Fibroblast of skin of left biceps (primary cell): ENCODE results near the gene DISC1.

ENCODE experiments used
- DNase-seq, 2 experiments: peaks; one replicate each; pipeline ENCODE4 v3.0.0-alpha.2; 2013; ENCODE audit warnings: low read depth in 2 of 2

The DISC1 gene

DNA sequence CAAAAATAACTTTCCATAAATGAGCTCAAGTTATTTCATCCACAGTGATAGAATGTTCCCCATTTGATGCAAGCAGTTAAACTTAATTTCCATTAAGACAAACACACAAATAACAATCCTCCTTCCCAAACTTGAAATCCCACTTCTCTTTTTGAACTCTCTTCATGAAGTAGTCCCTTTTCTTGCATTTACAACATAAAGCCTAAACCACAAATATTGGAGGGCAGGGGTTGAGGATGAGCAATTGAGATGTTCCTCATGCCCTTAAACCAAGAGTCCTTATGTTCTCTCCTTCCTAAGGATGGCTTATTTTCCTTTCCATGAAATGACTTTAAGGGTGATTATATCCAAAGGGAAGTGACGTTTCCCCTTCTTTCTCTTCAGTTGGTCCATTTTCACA, 228.8 kb downstream of the DISC1 start:
- no peak for DNase-seq

GRCh38 chr1:231855926-231856325, 229.3 kb downstream of the DISC1 start:
- no peak for DNase-seq

DNA sequence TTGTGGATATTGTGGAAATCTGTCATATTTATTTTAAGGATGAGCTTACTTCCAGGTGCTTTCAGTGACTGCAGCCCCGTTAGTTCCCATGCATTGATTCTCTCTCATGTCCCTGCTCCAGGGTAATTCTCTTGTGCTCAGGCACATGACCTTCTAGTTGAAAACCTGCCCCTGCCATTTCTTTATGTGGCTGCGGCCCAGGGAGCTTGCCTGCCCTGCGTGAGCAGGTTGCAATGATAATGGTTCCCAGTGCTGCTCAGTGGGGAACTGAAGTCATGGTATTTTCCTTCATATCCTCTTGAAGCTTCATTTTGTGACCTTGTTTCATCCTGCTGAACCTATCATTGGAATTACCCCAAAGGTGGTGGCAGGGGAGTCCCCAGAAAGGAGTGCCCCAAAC, 229.8 kb downstream of the DISC1 start:
- no peak for DNase-seq

DNA sequence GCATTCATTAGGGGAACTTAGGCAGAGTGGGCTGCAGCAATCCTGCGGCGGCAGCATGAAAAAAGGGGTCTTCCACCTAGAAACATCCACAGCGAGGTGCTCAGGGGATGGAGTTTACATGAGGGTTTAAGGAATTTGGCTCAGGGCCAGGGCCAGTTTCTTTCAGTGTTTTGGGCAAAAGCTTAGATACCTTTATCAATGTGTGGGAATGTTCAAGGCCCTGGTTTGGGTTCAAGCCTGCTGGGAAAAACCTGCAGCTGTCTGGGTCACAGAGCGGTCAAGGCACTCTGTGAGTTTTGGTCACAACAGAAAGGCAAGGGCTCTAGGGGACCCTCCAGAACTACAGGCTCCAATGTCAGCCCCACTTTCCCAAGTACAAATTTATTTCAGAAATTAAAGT, 230.3 kb downstream of the DISC1 start:
- DNase-seq: no peak

- DNase-seq: no peak
Measured at GRCh38 chr1:231857609-231858135, 231.1 kb downstream of the DISC1 start.

- DNase-seq: no peak
Measured at GRCh38 chr1:231860221-231861088, 233.9 kb downstream of the DISC1 start.

DNA sequence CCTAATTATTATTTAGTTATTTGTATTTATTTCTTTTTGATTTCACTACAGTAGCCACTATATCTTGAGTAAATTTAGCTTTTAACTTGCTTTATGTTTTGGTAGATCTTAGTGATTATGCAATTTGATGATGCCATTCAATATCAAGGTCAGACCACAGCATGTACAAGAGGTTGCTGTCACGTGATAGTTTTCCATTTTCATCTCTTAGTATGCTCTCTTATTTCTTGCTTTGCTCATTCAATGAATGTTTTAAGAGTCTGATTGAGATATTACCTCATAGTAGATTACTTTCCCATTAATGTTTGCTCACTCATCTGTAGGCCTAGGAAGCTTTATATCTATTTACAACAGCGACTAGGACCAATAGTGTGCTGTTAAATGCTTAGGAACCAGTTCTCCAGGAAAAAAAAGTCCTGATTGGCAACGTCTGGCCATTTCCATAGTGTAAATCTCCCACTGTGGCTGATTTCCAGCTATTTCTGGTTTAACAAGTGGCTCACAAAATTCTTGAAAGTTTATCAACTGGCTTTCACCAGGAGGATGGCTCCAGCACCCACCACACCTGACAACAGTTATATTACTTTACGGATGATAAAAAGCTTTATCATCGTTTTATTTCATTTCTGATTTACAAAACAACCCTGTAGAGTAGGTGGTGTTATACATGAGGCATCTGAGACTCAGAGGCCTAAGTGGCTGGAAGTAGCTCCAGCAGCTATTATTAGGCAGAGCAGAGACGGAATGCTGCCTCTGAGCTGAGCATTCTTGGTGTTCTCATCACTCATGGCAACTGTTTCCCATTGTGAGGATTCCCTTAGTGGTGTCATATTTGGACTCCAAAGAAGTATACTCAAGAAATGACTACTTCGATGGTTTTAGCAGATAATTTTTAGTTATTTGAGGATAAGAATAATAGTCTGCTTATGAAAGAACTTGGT, 235.2 kb downstream of the DISC1 start:
- DNase-seq: peak; percentile 14 to 18

- DNase-seq: no peak
Measured at GRCh38 chr1:231862611-231863010, 236.0 kb downstream of the DISC1 start.

GRCh38 chr1:231865331-231865730, 238.7 kb downstream of the DISC1 start:
- no peak for DNase-seq

- DNase-seq: peak in 1 of 2 experiments; percentile 27
Measured at GRCh38 chr1:231866392-231867331, 240.1 kb downstream of the DISC1 start.

DNA sequence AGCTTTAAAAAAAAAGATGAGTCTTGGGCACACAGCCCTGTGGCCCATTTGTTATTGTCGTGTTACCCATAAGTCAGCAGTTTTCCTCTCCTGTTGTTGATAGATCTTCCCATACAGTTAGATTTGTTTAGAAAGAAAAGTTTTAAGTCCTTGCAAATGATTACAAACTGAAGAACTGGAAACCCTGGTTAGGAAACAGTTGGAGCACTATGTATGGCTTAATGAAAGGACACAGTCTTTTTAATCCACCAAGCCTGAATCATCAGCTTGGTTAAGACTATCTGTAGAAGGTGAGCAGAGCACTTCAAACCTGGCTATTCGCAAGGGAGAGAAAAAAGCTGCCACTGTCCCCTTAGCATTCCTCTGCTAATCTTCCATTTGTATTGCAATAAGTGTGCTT, 241.0 kb downstream of the DISC1 start:
- DNase-seq: no peak

DNA sequence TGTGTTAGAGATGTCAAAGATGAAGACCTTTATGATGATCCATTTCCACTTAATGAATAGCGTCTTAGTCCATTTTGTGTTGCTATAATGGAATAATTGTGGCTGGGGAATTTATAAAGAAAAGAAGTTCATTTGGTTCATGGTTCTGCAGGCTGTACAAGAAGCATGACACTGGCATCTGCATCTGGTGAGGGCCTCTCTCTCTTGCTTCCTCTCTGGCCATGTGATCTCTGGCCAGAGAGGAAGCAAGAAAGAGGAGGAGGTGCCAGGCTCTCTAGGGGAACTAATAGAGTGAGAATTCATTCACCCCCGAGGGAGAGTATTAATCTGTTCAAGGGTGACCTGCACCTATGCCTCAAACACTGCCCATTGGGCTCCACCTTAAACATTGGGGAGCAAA, 242.8 kb downstream of the DISC1 start:
- no peak for DNase-seq

DNA sequence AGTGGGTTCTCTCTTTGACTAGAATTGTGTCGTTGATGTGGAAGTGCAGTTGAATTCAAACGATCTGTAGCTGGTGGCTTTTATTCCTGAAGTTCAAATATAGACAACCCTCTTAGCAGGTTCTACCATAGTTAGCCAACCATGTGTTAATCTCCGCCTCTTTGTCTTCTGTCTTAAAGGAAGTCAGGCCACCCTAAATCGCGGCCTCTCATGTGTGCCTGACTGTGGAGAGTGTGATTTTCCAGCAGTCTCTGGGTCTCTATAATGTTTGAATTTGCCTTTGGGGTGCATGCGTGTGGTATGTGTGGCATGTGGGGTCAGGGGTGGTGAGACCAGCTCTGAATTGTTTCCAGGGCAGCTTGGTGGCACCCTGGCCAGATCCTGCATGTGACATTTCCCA, 244.9 kb downstream of the DISC1 start:
- DNase-seq: no peak

GRCh38 chr1:231871878-231872277, 245.3 kb downstream of the DISC1 start:
- DNase-seq: no peak

DNA sequence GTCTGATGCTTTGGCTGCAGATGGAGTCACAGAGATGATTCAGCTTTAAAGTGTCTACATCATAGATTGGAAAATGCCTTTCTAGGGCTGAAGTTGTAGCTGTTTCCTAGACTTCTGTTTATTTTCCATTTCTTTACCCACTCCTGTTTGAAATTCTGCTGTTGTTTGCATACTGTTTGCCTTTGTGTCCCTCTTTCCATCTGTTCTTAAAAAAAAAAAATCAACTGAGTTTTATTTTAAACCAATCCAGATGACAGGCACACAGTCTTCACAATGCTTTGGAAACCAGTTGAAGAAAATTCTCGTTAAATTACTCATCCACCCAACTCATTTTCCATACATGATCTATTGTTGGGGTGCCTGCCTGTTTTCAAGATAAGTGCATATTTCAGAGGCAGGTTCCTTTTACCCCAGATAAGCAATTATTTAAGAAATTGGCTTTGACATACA, 245.9 kb downstream of the DISC1 start:
- peak; percentile 54 to 61 for DNase-seq

DNA sequence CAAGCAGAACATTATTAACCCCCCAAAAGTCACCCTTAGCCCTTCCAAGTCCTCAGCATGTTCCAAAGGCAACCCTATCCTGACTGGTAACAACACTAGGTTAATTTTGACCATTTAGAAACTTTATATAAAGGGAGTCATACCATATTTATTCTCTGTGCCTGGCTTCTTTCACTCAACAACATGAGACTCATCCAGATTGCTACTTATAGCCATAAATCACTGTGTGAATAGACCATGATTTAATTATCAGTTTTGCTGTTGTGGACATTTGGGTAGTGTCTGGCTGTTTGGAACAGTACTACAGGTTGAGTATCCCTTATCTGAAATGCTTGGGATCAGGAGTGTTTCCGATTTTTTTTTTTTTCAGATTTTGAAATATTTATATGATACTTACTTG, 252.1 kb downstream of the DISC1 start:
- DNase-seq: no peak

DNA sequence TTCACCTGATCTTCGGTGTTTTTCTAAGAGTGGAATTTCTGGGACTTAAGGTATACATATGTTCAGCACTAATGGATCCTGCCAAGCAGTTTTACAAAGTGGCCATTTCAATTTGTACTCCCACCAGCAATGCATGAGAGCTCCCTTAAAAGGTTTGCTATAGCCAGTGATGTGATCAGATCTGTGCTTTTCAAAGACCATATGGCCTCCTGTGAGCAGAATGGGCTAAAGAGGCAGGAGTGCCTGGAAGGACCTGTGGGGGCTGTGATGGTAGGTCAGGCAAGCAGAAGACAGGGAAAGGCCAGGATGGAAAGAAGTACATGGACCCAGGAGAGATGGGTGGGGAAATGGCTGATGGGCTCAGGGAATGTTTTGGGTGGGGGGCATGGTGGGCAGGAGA, 252.7 kb downstream of the DISC1 start:
- DNase-seq: no peak

- no peak for DNase-seq
Measured at GRCh38 chr1:231882333-231882732, 255.7 kb downstream of the DISC1 start.

DNA sequence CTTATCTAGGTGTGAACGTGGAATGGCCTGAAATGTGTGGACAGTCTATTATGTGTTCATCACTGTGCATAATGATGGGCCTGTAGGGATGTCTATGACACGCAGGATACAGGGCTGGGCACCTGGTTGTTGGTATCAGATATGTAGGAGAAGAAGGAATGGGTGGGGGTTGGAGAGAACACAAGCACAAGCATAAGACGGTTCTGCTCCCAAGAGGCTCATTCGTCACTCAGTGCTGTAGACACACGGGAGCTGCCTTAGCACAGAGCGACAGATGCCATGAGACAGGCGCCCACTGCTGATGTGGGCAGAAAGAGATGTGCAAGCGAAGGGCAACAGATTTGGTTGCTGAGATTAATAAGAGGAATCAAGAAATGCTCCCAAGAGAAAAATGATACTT, 256.2 kb downstream of the DISC1 start:
- no peak for DNase-seq

DNA sequence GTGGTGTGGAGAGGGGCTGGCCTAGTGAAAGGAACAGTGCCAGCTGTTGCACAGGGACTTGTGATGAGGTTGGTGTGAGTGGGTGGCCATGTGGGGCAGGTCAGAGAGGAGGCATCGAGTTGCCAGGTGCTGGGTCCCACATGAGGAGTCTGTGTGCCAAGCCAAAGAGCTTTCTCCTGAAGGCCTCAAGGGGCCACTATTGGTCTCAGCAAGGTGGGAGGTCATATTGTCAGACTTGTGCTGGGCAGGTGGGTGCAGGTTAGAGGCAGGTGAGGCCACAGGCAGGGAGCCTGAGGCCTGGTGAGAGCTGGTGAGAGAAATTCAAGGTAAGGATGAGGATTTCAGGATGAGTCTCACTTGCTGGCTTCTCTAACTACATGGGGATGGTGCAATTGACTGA, 256.8 kb downstream of the DISC1 start:
- DNase-seq: no peak

DNA sequence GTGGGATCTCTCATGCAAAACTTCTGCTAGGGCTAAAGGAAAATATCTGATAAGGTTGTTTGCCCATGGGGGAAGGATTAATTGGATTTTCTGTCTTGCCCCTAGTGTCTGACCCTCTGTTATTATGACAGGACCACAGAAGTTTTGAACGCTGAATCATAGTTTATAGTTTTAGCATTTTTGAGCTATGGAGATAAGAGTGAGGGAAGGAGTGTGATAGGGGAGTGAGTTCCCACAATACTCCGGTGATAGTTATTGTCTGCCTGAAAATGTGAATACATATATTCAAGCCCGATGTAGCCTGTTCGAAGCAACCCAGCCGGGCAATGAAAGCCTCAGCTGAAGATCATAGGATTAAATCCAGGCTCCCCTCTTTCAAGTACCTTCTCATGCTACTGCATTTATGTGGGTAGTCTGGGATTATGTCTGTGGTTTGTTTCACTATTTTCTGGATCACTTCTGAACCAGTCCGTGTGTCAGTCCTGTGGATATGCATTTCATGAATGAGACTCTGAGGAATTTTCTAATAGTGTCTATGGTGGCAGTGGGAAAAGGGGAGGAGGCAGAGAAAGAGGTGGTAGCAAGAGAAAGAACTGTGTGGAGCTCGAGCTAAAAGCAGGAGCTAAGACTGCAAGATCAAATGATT, 258.7 kb downstream of the DISC1 start:
- DNase-seq: no peak
